NCI-H345 (cell line): Measurements from ENCODE around the gene EBF3.

Experiments used
- DNase-seq: peaks from one replicate; lab custom pipeline; 2025; lab: John Stamatoyannopoulos, UW

EBF3 gene

DNA sequence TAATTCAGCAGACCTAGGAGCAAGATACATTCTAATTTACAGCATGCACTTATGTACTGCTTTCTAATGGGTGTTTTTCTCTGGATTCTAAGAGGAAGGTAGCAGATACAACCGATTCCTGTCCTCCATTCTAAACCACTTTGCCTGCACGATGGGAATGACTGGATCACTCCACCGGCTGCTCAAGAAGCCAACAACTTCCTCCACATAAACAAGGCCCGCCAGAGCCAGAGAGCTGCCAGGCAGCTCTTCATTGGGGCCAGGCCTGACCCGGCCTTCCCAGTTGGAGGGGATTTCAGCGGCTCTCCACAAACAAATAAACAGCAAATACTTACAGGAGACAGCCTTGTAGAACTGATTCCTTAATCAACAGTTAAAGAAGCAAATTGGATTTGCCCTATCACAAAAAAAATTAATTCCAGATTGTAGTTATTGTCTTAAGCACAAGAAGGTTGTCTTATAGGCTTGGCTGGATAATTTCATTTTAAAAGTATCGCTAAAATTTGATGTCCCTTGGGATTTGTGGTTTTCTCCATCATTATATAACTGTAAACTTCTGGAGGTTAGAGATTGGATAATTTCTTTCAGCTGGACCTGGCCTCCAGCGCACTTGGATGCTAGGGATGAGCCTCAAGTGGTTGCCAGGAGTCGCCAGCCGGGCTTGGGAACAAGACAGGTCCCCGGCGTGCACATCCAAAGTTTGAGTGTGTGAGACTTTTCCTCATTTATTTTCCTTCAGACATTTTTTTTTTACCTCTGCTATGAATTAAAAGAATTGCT lies 20.9 kb downstream of the EBF3 start:
- DNase-seq, result no peak

DNA sequence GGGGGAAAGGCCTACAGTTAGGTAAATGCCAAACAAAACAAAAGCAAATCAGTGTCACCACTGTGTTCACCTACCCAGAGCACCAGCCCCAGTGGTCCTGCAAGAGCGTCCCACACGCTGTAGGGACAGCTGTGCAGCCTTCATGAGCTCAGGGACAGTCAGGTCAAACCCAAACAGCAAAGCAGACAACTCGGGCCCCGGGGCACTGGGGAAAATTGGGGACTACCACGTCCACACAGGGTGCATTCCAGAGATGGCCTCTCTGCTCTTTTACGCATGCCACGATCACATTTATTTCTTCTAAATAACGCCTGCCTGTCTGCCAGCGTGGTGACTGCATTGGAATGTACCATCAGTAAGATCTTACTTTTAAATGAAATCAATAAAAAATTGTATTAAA lies 21.7 kb downstream of the EBF3 start:
- DNase-seq, result no peak

DNA sequence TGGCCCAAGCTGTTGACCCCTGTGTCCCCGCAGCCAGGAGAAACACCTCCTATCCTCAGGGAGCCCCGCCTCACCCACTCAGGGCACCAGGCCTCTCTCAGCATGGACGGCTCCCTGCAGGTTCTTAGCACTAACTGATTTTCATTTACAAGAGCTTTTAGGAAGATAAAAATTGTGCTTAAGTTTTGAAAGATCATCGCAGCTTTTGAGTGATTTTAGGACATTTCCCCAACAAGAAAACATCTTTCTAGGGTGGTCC lies 22.1 kb downstream of the EBF3 start:
- no peak for DNase-seq

DNA sequence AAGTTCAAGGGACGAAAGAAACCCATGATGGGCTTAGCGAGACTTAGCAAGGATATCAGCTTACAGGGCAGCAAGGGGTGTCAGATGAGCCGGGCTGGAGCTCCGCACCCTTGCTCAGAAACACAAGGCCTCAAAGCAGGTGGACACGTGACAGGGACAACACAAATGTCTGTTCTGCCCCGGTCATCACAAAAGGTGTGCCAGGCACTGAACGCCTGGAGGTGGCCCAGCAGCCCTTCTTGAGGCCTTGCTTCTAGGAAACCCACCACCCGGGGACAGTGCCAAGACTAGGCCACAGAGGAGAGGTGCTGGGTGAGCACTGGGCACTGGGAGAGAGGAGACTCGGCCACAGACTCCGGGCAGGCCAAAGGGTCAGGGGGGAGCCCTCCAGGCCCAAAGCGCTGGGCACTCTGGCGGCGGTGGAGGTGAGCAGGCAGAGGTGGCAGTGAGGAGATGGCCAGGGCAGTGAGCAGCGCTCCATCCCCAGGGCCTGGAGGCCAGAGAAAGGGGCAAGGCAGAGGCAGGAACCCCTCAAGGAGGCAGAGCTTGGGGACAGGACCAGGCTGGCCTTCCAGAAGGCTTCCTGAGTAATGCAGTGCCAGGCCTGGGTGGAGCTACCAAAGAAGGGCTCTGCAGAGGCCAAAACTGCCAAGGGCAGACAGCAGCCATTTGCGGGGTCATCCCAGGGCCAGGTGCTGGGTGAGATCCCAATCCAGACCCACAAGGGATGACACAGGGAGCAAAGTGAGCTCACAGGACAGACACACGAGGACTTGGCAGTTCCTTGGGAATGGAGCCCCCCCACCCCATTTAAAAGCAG lies 22.7 kb downstream of the EBF3 start:
- no peak for DNase-seq

DNA sequence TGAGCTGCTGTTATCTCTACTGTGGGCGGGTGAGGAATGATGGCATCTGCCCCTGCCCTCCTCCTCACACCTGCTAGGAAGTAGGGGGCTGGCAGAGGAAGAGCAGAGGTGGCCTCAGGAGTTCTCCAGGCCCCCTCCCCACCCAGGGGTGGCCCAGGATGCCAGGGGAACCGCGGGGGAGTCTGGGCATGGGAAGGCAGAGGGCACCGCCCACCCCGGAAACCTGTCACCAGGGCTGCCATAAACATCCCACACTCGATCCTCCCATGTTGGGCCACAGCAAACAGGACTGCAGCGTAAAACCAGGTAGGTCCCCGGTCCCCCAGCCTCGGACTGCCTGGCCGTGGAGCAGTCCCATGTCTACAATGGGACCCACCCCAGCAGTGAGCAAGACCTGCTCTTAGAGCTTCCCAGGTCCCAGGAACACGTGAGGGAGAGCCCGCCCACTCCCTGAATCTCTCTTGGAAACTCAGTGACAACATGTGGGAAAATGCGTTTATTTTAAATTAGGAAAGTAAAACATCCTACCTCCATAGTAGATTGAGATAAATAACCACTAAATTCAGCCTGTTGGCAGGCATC lies 23.4 kb downstream of the EBF3 start:
- DNase-seq, result no peak

DNA sequence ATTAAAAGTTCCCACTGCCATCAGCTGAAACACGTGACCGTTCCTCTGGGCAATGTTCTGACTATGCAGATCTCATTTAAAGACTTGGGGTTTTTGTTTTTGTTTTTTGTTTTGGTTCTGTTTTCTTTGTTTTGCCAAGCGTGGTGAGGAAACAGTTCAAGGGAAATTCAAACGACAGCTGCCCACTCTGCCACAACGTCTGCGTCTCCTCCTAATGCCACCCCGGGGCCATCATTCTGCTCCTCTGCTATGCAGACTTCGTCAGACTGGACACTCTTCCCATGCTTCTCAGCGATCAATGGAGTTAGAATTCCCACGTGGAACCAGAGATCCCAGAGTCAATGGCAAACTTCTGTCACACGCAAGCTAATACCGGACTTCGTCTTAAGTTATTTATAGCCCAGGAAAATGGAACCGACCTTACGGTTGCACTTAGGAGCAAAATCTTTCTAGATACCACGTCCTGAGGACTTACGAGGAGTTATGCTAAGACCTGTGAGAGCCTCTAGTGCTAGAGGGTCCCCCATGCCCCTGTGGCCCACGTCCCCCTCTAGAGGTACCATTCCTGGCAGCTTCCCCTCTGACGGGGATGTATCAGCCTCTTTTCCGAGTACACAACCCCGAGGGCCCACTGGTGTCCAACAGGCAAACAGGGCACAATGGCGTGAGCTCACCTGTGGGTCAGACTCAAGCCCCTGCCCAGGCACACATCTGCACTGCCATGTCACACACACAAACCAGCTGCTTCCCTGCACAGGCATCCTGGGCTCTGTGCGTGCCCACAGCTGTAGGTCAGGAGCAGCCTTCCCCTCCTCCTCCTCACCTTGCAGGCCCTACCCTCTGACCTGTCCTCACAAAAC lies 24.4 kb downstream of the EBF3 start:
- DNase-seq, result no peak

DNA sequence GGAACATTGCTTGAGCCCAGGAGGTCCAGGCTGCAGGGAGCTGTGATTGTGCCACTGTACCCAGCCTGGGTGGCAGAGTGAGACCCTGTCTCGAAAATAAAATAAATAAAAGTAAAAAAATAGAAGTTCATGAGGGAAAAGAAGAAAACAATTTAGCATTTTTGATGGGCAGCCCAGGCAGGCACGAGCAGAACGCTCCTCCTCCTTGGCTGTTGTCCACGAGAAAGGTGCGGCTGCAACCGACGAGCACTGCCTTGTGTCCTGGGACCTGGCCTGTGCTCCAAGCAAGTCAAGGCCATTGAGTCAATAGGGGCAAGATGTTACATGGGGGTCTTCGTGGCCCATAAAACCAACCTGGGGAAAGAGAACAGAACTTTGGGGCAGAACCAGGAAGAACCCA lies 25.6 kb downstream of the EBF3 start:
- DNase-seq, result no peak

DNA sequence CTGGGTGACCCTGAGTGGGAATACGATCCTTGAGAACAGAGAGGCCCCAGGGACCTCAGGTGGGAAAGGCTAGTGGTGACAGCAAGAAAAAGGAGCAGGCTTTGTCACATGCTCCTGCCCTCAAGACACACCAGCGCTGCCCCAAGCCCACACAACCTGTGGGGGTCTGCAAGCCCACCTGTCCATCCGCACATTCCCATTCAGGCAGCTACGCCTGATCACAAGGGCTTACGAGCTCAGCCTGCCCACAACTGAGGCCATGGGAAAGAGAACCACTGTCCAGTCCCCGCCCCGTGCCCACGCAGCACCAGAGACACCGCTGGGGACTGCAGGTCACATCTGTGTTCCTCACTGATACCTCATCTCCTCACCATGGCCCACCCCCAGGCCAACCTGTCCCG lies 26.7 kb downstream of the EBF3 start:
- DNase-seq, result no peak

DNA sequence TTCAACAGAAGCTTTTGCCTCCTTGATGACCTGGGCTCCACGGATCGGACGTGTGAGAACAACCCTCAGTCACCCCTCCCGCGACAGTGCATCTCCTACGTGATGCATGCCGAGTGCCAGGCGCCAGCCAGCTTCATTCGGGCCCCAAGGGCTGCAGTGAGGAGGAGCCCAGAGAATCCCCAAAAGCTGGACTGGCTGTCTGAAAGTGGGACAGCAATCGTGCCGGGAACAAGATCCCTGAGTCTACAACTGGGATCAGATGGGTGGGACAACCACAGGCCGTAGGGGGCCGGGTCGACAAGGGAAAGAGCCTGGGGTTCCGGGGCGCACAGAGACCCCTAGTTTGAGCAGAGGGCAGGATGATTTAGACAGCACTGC lies 27.2 kb downstream of the EBF3 start:
- DNase-seq, result no peak

DNA sequence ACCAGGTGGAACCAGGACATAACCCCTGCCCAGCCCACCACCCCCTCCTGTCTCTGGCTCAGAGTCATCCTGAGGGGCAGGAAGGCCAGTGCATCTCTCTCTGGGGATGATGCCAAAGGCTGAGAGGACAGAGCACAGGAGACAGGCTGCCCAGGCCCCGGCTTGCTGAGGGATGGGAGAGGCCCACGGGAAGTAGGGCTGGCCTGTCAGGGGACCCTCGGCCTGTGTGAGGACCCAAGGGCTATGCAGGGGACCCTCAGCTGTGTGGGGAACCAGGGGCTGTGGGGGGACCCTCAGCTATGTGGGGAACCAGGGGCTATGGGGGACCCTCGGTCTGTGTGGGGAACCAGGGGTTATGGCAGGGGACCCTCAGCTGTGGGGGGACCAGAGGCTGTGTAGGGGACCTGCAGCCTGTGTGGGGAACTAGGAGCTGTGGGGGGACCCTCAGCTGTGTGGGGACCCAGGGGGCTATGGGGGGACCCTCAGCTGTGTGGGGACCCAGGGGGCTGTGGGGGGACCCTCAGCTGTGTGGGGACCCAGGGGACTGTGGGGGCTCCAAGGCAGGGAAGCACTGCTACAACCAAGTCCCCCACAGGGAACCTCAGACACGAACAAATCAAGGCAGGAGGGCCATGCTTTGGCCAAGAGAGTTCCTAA lies 27.7 kb downstream of the EBF3 start:
- DNase-seq, result no peak

DNA sequence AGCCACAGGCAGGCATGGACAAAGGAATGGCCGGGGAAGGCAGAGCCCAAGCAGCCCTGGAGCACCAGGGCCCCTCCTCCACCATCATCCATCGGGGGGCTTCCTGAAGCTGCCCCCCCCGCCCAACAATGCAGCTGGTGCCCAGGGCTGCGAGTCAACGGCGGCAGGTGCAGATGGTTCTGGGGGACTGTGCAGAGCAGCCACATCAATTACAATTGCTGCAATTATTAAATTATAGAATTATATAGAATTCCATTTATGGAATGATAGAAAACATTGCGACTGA lies 28.3 kb downstream of the EBF3 start:
- DNase-seq, result no peak

DNA sequence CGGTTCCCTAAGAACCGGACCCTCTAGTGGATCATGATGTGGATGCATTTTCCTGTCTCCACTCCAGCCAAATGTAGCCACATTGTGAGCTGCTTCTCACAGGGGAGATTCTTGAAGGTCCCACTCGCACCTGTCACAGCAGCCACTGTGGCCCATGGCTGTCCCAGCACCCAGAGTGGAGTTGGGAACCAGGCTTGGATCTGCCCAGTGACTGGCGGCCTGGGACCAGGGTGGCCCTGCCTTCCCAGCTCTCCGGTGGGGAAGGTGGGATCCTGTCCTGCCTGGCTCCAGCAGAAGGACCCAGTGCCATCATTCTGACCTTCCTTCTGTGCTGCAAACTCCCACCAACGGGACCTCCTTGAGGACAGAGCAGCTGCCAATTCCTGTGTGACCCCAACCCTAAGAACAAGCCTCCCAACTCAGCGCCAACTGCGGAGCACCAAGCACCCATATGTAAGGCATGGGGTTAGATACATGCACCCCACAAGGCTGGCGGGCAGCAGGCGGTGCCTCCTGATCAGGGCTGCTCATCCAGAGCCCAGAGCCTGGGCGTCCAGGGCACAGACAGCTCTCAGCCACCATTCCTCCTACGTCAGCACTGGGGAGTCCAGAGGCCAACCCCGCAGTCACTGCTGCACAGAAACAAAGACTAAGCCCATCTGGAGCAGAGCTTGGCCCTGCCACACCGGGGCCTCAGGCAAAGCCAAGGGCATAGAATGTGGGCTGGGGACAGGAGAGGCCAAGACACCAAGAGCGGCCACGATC lies 28.8 kb downstream of the EBF3 start:
- DNase-seq, result no peak

DNA sequence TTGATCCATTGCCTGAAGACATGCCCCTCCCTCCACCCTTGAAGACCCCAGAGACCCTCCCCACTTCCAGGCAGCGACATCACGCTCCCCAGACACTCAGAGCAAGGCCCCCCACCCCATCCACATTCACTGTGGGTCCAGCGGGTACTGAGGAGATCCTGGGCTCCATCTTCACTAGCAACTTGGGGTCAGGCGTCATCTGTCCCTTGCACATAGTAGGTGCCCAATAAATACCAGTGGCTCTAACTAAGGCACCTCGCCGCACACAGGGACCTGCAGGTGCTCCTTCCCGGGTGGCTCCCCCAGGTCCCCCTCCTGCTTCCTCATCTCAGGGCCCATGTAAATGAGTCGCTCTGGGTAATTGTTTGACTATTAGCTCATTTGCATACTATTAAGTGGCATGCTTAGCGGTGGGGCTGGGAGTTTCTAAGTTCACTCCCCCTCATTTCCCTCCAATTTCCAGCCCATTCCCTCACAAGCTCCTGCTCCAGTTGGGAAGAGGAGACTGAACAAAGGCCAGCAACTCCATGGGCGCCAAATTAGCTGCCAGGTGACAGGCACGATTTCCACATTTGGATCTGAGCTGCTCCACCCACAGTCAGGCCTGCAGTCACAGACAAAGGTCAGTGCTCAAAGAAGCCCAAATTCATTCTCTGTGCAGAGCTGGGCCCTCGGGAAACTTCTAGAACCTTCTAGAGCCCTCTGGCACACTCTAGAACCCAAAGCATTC lies 29.7 kb downstream of the EBF3 start:
- no peak for DNase-seq

DNA sequence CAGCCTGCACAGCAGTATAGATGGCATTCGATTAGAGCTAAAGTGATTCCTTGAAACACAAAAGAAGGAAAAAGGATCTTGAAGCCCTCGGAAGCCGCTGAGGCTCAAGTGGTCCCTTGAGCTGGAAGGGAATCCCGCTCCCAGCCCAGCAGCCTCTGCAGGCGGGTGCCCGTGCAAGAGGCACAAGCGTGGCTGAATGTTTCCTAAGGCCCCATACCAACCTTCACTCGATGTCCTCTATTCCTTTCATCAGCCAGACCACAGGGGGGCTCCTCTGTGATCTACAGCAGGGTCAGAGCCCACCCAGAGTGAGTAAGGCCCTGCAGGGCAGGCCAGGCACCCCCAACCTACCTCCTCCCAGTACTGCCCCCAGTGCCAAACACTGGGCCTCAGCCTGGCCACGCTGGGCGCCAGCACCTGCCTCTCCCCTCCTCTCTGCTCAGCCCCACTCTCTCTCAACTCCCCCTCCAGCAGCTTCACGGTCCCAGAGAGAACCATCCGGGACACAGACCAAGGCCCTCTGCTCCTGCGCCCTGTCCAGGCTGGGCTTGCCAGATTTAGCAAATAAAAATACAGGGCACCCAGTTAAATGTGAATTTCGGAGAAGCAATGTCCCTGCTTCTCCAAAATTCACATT lies 30.5 kb downstream of the EBF3 start:
- no peak for DNase-seq

DNA sequence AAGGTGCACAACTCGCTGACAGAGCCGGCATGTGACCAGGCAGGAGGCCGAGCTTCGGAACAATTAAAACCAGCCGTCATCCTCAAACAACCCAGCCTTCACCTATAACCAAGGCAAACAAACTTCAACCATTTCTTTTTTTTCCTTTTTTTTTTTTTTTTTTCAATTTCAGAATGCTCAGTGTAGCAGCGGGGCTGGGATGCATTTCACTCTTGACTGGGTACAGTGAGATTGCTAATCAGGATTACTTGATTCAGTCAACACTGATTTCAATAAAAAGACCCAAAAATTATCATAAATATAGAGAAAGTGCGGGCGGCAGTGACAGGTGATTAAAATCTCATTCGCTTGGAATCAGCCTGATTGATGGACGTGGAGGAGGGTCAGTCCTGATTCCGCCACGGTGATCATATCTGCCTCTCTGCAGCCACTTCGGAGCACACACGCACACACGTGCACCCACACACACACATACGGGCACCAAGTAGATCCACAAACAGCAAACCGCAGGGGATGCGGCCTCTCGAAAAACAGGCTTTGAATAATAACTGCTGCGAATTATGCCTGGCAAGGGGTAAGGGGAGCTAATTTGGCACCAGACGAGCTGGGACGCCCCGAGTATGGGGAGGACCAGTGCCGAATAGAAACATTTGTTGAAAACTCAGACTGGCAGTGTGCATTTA lies 31.2 kb downstream of the EBF3 start:
- no peak for DNase-seq

DNA sequence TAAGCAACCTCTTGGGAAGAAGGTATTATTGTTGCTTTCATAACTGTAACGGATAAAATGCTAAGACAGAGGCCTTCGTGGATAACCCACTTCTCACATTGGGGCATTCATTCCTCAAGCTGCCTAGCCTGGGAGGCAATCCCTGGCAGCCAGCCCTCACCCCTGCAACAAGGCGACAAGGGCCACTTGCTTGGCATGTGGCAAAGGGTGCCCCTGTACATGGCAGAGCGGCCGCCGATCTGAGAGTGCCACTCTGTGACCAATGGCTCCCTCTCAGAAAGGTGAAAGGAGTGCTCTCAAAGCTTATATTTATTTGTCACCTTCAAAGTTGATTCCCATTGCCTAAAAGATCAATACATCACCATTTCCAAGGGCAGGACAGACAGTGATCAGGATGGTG lies 31.9 kb downstream of the EBF3 start:
- DNase-seq, result no peak

DNA sequence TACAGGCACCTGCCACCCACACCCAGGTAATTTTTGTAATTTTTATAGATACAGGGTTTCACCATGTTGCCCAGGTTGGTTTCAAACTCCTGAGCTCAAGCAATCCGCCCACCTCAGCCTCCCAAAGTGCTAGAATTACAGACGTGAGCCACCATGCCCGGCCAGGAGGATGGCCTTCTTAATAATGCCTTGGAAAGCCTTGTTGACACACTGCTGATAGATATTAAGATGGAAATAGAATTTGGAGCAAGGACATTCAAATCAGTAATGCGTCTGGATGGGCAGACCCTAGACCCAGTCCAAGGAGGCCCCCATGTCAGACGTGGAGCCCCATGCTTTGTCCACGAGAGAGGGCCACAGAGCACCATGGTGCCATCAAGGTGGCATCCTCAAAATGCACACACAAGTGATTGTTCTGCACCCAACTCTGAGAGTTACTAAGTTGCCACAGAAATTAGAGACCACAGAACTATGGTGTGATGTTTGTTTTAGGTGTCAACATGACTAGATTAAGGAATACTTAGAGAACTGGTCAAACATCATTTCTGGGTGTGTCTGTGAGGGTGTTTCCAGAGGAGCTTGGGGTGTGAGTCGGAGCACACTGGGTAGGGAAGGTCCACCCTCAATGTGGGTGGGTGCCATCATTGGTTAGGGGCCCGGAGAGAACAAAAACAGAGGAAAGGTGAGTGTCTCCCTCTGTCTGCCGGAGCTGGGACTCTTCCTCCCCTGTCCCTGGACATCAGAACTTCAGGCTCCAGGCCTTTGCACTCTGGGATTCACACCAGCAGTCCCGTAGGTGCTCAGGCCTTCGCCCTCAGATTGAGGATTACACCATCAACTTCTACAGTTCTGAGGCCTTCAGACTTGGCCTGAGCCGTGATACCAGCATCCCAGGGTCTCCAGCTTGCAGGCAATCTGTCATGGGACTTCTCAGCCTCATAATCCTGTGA lies 34.5 kb downstream of the EBF3 start:
- DNase-seq, result no peak

DNA sequence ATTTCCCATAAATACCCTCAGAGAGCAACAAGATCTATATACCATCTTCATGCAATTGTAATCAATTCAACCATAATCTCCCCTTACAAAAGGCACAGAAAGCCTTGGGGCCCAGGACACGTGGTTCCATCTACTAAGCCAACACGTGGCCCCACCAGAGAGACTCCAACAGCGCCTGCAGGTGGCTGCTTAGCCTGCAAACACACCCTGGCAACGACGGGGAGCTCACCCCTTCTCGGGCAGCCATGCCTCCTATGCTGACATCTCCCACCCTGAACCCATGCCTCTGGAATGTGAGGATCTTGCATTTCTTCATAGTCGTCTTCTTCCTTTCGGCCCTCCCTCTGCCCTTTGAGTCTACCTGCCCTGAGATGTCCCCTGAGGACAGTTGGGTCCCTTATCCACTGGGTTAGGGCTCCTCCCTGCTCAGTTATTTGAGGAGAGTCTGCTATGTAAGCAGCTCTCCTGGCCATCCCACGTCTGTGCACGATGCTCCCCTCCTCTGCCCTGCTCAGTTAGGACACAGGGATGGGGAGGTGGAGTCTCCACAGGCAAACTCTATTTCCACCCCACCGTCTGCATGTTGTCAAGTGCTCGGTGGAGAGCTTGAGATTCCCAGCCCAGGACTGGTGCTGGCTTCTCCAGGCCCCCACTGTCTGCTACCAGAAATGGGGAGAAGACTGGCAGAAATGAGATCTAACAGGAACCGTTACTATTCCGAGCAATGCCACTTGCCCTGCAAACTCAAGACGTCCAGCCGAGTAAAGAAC lies 36.5 kb downstream of the EBF3 start:
- no peak for DNase-seq
